ENCODE data around the gene CDC42BPB. TPM values are rescaled to one million over a fixed set of nuclear protein-coding genes. Genes with fewer than 3 reads are reported as not detected.

CDC42BPB gene
- total RNA-seq, 1 experiment from 2014 or later = 96.9 TPM

DNA sequence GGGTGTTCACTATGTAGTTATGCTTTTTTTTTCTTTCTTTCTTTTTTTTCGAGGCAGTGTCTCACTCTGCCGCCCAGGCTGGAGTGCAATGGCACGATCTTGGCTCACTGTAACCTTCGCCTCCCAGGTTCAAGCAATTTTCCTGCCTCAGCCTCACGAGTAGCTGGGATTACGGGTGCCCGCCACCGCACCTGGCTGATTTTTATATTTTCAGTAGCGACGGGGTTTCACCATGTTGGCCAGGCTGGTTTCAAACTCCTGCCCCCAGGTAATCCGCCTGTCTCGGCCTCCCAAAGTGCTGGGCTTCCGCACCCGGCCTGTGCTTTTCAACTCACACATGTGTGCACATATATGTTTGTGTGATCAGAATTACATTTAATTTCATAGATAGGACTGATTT lies 173.8 kb downstream of the CDC42BPB start:
- no peaks in the 10 kb centered on the region for H3K4me1 Mint-ChIP-seq
- H3K27ac Mint-ChIP-seq = no peak overlapping the region
- no peaks in the 10 kb centered on the region for H3K27me3 Mint-ChIP-seq (ENCODE audit: low read depth)
- TF ChIP-seq NFATC4 (CRISPR knock-in tag; IDR thresholded peaks at IDR 0.05) (no peak), ZNF232 (CRISPR knock-in tag; IDR thresholded peaks at IDR 0.05) (no peak), ZNF317 (CRISPR knock-in tag; IDR thresholded peaks at IDR 0.05; ENCODE audit: borderline replicate concordance, low read depth) (no peak), ESRRA (CRISPR knock-in tag; IDR thresholded peaks at IDR 0.05; ENCODE audit: borderline replicate concordance) (no peak), ZNF219 (CRISPR knock-in tag; IDR thresholded peaks at IDR 0.05; ENCODE audit: borderline replicate concordance) (no peak), ZNF281 (CRISPR knock-in tag; IDR thresholded peaks at IDR 0.05) (no peak), ZNF416 (CRISPR knock-in tag; IDR thresholded peaks at IDR 0.05) (no peak), ATF1 (CRISPR knock-in tag; IDR thresholded peaks at IDR 0.05) (no peak), NFE2L1 (CRISPR knock-in tag; IDR thresholded peaks at IDR 0.05) (no peak), SP1 (CRISPR knock-in tag; conservative IDR thresholded peaks at IDR 0.05) (no peak), ARID4B (CRISPR knock-in tag; IDR thresholded peaks at IDR 0.05; ENCODE audit: borderline replicate concordance) (no peak), CREM (CRISPR knock-in tag; IDR thresholded peaks at IDR 0.05) (no peak), CBFB (CRISPR knock-in tag; IDR thresholded peaks at IDR 0.05; ENCODE audit: low read depth) (no peak), TEAD4 (CRISPR knock-in tag; IDR thresholded peaks at IDR 0.05) (no peak), SMAD3 (CRISPR knock-in tag; IDR thresholded peaks at IDR 0.05; ENCODE audit: borderline replicate concordance) (no peak), GTF2I (CRISPR knock-in tag; conservative IDR thresholded peaks at IDR 0.05) (no peak), GABPB1 (CRISPR knock-in tag; IDR thresholded peaks at IDR 0.05) (no peak), E2F1 (CRISPR knock-in tag; IDR thresholded peaks at IDR 0.05) (no peak)
- TF ChIP-seq, protein P1, sequence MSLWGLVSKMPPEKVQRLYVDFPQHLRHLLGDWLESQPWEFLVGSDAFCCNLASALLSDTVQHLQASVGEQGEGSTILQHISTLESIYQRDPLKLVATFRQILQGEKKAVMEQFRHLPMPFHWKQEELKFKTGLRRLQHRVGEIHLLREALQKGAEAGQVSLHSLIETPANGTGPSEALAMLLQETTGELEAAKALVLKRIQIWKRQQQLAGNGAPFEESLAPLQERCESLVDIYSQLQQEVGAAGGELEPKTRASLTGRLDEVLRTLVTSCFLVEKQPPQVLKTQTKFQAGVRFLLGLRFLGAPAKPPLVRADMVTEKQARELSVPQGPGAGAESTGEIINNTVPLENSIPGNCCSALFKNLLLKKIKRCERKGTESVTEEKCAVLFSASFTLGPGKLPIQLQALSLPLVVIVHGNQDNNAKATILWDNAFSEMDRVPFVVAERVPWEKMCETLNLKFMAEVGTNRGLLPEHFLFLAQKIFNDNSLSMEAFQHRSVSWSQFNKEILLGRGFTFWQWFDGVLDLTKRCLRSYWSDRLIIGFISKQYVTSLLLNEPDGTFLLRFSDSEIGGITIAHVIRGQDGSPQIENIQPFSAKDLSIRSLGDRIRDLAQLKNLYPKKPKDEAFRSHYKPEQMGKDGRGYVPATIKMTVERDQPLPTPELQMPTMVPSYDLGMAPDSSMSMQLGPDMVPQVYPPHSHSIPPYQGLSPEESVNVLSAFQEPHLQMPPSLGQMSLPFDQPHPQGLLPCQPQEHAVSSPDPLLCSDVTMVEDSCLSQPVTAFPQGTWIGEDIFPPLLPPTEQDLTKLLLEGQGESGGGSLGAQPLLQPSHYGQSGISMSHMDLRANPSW (CRISPR knock-in tag; conservative IDR thresholded peaks at IDR 0.05; ENCODE audit: low read depth) = no peak
- H3K4me3 Mint-ChIP-seq = no peak overlapping the region
- H3K36me3 Mint-ChIP-seq = no peaks in the 10 kb centered on the region
- ChIA-PET CTCF (no interaction called here), POLR2A (no interaction called here)
- DNase-seq (ENCODE audit: low spot score) (no peak), ATAC-seq (no peak)
- H3K9me3 Mint-ChIP-seq = no peaks in the 10 kb centered on the region

Data from WTC11 (cell line).